Right lobe of liver (tissue), 6 donors: ENCODE measurements around the gene ARL11. TPM values are rescaled to one million over a fixed set of nuclear protein-coding genes. Genes with fewer than 3 reads are reported as not detected.

Experiments
- ATAC-seq, 4 donors: fragments of 200-7000 bp; cut with Tn5 transposase; one replicate each; pipeline ENCODE4 v1.9.1; 2020; ENCODE audit warnings: mild to moderate bottlenecking in 4 of 4, moderate library complexity in 4 of 4
- DNase-seq, 3 donors: peaks; one replicate each; pipeline ENCODE4 v3.0.0-alpha.2; 2020
- H3K27ac ChIP-seq, 3 donors: fragments of 200-600 bp; one replicate each; pipeline ENCODE4 v1.8.0; 2022
- H3K27me3 ChIP-seq, 2 donors: fragments of 200-600 bp; one replicate each; pipeline ENCODE4 v1.8.0; 2022
- H3K36me3 ChIP-seq, 4 donors: fragments of 200-600 bp; sonication (generic) in 1 of 4; one replicate each; pipeline versions ENCODE4 v1.5.1 to v1.8.0; 2017 to 2022; ENCODE audit warnings: control low read depth in 1 of 4
- H3K4me1 ChIP-seq, 4 donors: fragments of 200-600 bp; sonication (generic) in 1 of 4; one replicate each; pipeline versions ENCODE4 v1.5.1 to v1.8.0; 2017 to 2022; ENCODE audit warnings: control low read depth in 1 of 4
- H3K4me3 ChIP-seq, 3 donors: fragments of 200-600 bp; one replicate each; pipeline ENCODE4 v1.8.0; 2022
- H3K9me3 ChIP-seq, 4 donors: fragments of 200-600 bp; sonication (generic) in 1 of 4; one replicate each; pipeline versions ENCODE4 v1.5.1 to v1.8.0; 2017 to 2022; ENCODE audit warnings: control low read depth in 1 of 4
- CTCF ChIP-seq, 4 donors: fragments of 200-600 bp in 3 of 4; fragments of 450-650 bp in 1 of 4; IDR thresholded peaks; one replicate each; pipeline versions ENCODE4 v1.5.1 to v1.8.0; 2016 to 2022; ENCODE audit warnings: antibody characterized with exemption in 4 of 4, mild to moderate bottlenecking in 2 of 4
- POLR2A ChIP-seq: fragments of 450-650 bp; IDR thresholded peaks from one replicate; pipeline ENCODE4 v1.6.1; 2017; ENCODE audit warnings: antibody characterized with exemption, mild to moderate bottlenecking
- WGBS: methylation state at CpG from one replicate; pipeline ENCODE4 v1.1.6; 2018; ENCODE audit warnings: low coverage, low lambda C conversion rate; ENCODE audit not compliant: insufficient coverage; ENCODE audit errors: missing lambda C conversion rate; 5-methylcytosine and 5-hydroxymethylcytosine counted together
- intact Hi-C, 2 donors: fragments of 100-400 bp; cut with DNase I; formaldehyde crosslinking; loops; one replicate each; pipeline versions ENCODE4 v1.11.2 to v1.14.1; 2022
- total RNA-seq, 6 experiments: library from RNA; depleted of rRNA in 2 of 6; stranded (reverse); fragments of >200 nt in 2 of 6; fragmentation: NEBNext Ultra II Directional in 3 of 6; extraction: Animal tissue kit (Norgen Biotek cat#: 25700) in 3 of 6; gene quantifications; one replicate each; pipeline versions ENCODE4 v1.1.0 to v1.2.4, GENCODE V29; 2016 to 2023
- donor health status: DM: no; HTN: yes; CAD: no.
- donor health status: DM: no; HTN: no; CAD: no.
- donor health status: DM: no; HTN: no; CAD: no.
- donor health status: DM: no; HTN: yes; CAD: no.
- donor health status: DM: no; HTN: yes; CAD: no.

The ARL11 gene
- total RNA-seq, 6 experiments from 2014 or later = 0.18 to 0.53 (median 0.39) TPM

GRCh38 chr13:49636705-49637104 lies 8.4 kb downstream of the ARL11 start:
- no peak for ATAC-seq
- TF ChIP-seq POLR2A (no peak), CTCF (IDR thresholded peaks at IDR 0.05) (no peak)

GRCh38 chr13:49638030-49638743 lies 9.9 kb downstream of the ARL11 start:
- DNase-seq (no peak), ATAC-seq (no peak)
- Histone ChIP-seq H3K4me1 (no peaks in the 10 kb centered on the region), H3K27me3 (no peaks in the 10 kb centered on the region), H3K9me3 (no peaks in the 10 kb centered on the region), H3K36me3 (no peaks in the 10 kb centered on the region), H3K4me3 (no peak overlapping the region), H3K27ac (no peak overlapping the region)
- TF ChIP-seq CTCF (IDR thresholded peaks at IDR 0.05) (no peak), POLR2A (no peak)
- 79% methylated on average over 3 of the region's 4 CpGs for WGBS
- intact Hi-C loops = no loop called here

More at GRCh38 chr13:49636705-49637104, 8.4 kb downstream of the ARL11 start:
- Histone ChIP-seq H3K9me3 (no peaks in the 10 kb centered on the region), H3K36me3 (no peaks in the 10 kb centered on the region), H3K4me1 (no peaks in the 10 kb centered on the region), H3K27me3 (no peaks in the 10 kb centered on the region), H3K27ac (no peak overlapping the region), H3K4me3 (no peak overlapping the region)
- no peak for DNase-seq
- intact Hi-C loops = no loop called here
- 100% methylated on average over 3 of the region's 5 CpGs for WGBS

- WGBS = 76% methylated on average over 2 of the region's 2 CpGs
- no peak overlapping the region for H3K27ac ChIP-seq
- TF ChIP-seq CTCF (IDR thresholded peaks at IDR 0.05) (no peak), POLR2A (no peak)
Observed at GRCh38 chr13:49638744-49639072, 10.4 kb downstream of the ARL11 start.

GRCh38 chr13:49641801-49642291 lies 13.5 kb downstream of the ARL11 start:
- intact Hi-C loops = no loop called here
- no peaks in the 10 kb centered on the region for H3K9me3 ChIP-seq
- WGBS = 60% methylated on average over 4 of the region's 4 CpGs
- no peaks in the 10 kb centered on the region for H3K36me3 ChIP-seq
- no peak overlapping the region for H3K27ac ChIP-seq
- ATAC-seq (peak; percentile 70 to 81 (median 76)), DNase-seq (peak; percentile 39 to 65 (median 57))
- H3K4me3 ChIP-seq = no peak overlapping the region
- TF ChIP-seq CTCF (IDR thresholded peaks at IDR 0.05) = no peak
- no peaks in the 10 kb centered on the region for H3K4me1 ChIP-seq
- no peaks in the 10 kb centered on the region for H3K27me3 ChIP-seq

More at GRCh38 chr13:49638744-49639072, 10.4 kb downstream of the ARL11 start:
- intact Hi-C loops = no loop called here
- H3K36me3 ChIP-seq = no peaks in the 10 kb centered on the region
- H3K27me3 ChIP-seq = no peaks in the 10 kb centered on the region
- no peaks in the 10 kb centered on the region for H3K4me1 ChIP-seq
- DNase-seq = no peak
- ATAC-seq = no peak
- H3K9me3 ChIP-seq = no peaks in the 10 kb centered on the region
- H3K4me3 ChIP-seq = no peak overlapping the region
